ENCODE data around the gene HBS1L. TPM values are rescaled to one million over a fixed set of nuclear protein-coding genes. Genes with fewer than 3 reads are reported as not detected.

Gene HBS1L
- polyA plus RNA-seq, 1 donor (not counting 4 experiments of a cell fraction or from before 2014, with no cell fraction given): 61.6 TPM

GRCh38 chr6:135008072-135008940 is 46.3 kb downstream of the HBS1L start:
- Histone ChIP-seq H3K36me3 (ENCODE audit: control insufficient read depth in 2 of 2, extremely low read depth in 1 of 2, insufficient read depth in 2 of 2, low read length in 2 of 2) (no peaks in the 10 kb centered on the region), H3K27me3 (ENCODE audit: control insufficient read depth, extremely low read depth, insufficient read depth, low read length) (no peaks in the 10 kb centered on the region), H3K4me3 (ENCODE audit: control insufficient read depth in 2 of 3, extremely low read depth in 1 of 3, insufficient read depth in 2 of 3, low read depth in 1 of 3, low read length in 3 of 3) (no peak overlapping the region), H3K9me3 (ENCODE audit: control insufficient read depth, low read depth, low read length) (no peaks in the 10 kb centered on the region), H3K4me2 (ENCODE audit: control insufficient read depth, extremely low read depth, insufficient read depth, low read depth, low read length) (no peak overlapping the region), H3K9me1 (ENCODE audit: control insufficient read depth, extremely low read depth, insufficient read depth, low read length) (no peaks in the 10 kb centered on the region), H3K4me1 (ENCODE audit: control insufficient read depth, extremely low read depth, insufficient read depth, low read length) (no peaks in the 10 kb centered on the region), H3K79me2 (ENCODE audit: control insufficient read depth, insufficient read depth, low read length) (peaks cover 2% of the 10 kb centered on the region), H3K9ac (ENCODE audit: control insufficient read depth, extremely low read depth, insufficient read depth, low read length) (no peak overlapping the region), H4K20me1 (ENCODE audit: control insufficient read depth, extremely low read depth, insufficient read depth, low read length) (no peaks in the 10 kb centered on the region), H2AFZ (ENCODE audit: control insufficient read depth, low read length) (no peak overlapping the region), H3K27ac (ENCODE audit: control insufficient read depth, insufficient read depth, low read length) (no peak overlapping the region)
- DNase-seq (ENCODE audit: low read depth, low spot score) (no peak), FAIRE-seq (no peak)
- no peak for TF ChIP-seq CTCF (optimal IDR thresholded peaks at IDR 0.05 in 1 of 3, IDR thresholded peaks at IDR 0.05 in 1 of 3, conservative IDR thresholded peaks at IDR 0.05 in 1 of 3; ENCODE audit: extremely low read depth in 1 of 3, insufficient read depth in 2 of 3, low read length in 3 of 3)
- no peak for TF ChIP-seq EZH2 (IDR thresholded peaks at IDR 0.05; ENCODE audit: low read length)
- dilution Hi-C loops (cut with MboI; ENCODE audit: extremely low pct_ligation_motif_present, low sequenced_read_pairs): no loop called here

- TF ChIP-seq EZH2 (IDR thresholded peaks at IDR 0.05; ENCODE audit: low read length): no peak
- no peak for TF ChIP-seq CTCF (optimal IDR thresholded peaks at IDR 0.05 in 1 of 3, IDR thresholded peaks at IDR 0.05 in 1 of 3, conservative IDR thresholded peaks at IDR 0.05 in 1 of 3; ENCODE audit: extremely low read depth in 1 of 3, insufficient read depth in 2 of 3, low read length in 3 of 3)
- Histone ChIP-seq H3K9ac (ENCODE audit: control insufficient read depth, extremely low read depth, insufficient read depth, low read length) (no peak overlapping the region), H3K27me3 (ENCODE audit: control insufficient read depth, extremely low read depth, insufficient read depth, low read length) (no peaks in the 10 kb centered on the region), H4K20me1 (ENCODE audit: control insufficient read depth, extremely low read depth, insufficient read depth, low read length) (no peaks in the 10 kb centered on the region), H2AFZ (ENCODE audit: control insufficient read depth, low read length) (no peak overlapping the region), H3K4me1 (ENCODE audit: control insufficient read depth, extremely low read depth, insufficient read depth, low read length) (no peaks in the 10 kb centered on the region), H3K36me3 (ENCODE audit: control insufficient read depth in 2 of 2, extremely low read depth in 1 of 2, insufficient read depth in 2 of 2, low read length in 2 of 2) (no peaks in the 10 kb centered on the region), H3K9me3 (ENCODE audit: control insufficient read depth, low read depth, low read length) (no peaks in the 10 kb centered on the region), H3K4me2 (ENCODE audit: control insufficient read depth, extremely low read depth, insufficient read depth, low read depth, low read length) (no peak overlapping the region), H3K27ac (ENCODE audit: control insufficient read depth, insufficient read depth, low read length) (no peak overlapping the region), H3K79me2 (ENCODE audit: control insufficient read depth, insufficient read depth, low read length) (peaks cover 2% of the 10 kb centered on the region), H3K9me1 (ENCODE audit: control insufficient read depth, extremely low read depth, insufficient read depth, low read length) (no peaks in the 10 kb centered on the region), H3K4me3 (ENCODE audit: control insufficient read depth in 2 of 3, extremely low read depth in 1 of 3, insufficient read depth in 2 of 3, low read depth in 1 of 3, low read length in 3 of 3) (no peak overlapping the region)
- FAIRE-seq (no peak), DNase-seq (ENCODE audit: low read depth, low spot score) (no peak)
- dilution Hi-C loops (cut with MboI; ENCODE audit: extremely low pct_ligation_motif_present, low sequenced_read_pairs): no loop called here
Observed at GRCh38 chr6:135006386-135006914, 48.2 kb downstream of the HBS1L start.

All from keratinocyte (primary cell).